K562 (cell line): Measurements from ENCODE around the gene ZNF629. TPM values are rescaled to one million over a fixed set of nuclear protein-coding genes. Genes with fewer than 3 reads are reported as not detected.

Experiments
- ATAC-seq: fragments of 200-7000 bp; cut with Tn5 transposase; 3 replicates; pipeline ENCODE4 v1.9.1; 2020; ENCODE audit warnings: moderate library complexity
- BruUV-seq: library from RNA; stranded (reverse); fragments of 400-500 nt; replicated peaks from 2 replicates; lab custom pipeline; 2021; lab: Mats Ljungman, UMichigan
- CTCF ChIA-PET: fragments of 300-600 bp; formaldehyde crosslinking; extraction: SDS; loops from one replicate; lab custom pipeline; 2021; ENCODE audit warnings: low intra/inter-chr PET ratio; lab: Yijun Ruan, JAX
- POLR2A ChIA-PET: fragments of 300-600, 350-650 bp; sonication (Branson Sonifier 250); formaldehyde crosslinking; extraction: SDS; loops from one replicate; lab custom pipeline; 2021; ENCODE audit warnings: antibody characterized with exemption, inconsistent platforms; lab: Yijun Ruan, JAX
- DNase-seq, 4 experiments: peaks; one replicate each; pipeline versions ENCODE4 v3.0.0 to v3.0.0-alpha.2; 2011 to 2018; ENCODE audit warnings: low spot score in 3 of 4, mixed read lengths in 3 of 4; ENCODE audit errors: extremely low read depth in 1 of 4
- FAIRE-seq: peaks from 2 replicates; lab custom pipeline; 2011; peaks lifted over from hg19 to GRCh38; lab: Jason Lieb, UNC
- H2AFZ ChIP-seq: 2 replicates; pipeline ENCODE4 v1.6.0; 2011; ENCODE audit warnings: low read depth, low read length, control low read depth, inconsistent platforms
- H3K27ac ChIP-seq: fragments of 200-600 bp; 3 replicates; pipeline ENCODE4 v1.8.0; 2011; ENCODE audit warnings: low read depth, mild to moderate bottlenecking, control low read depth, inconsistent platforms, low read length, moderate library complexity, mixed read lengths; ENCODE audit errors: extremely low read depth
- H3K27me3 ChIP-seq, 2 experiments: fragments of 300-600 bp in 1 of 2; 2 replicates in 1 of 2; 3 replicates in 1 of 2; pipeline versions ENCODE4 v1.6.0 to v1.8.0; 2011; ENCODE audit warnings: inconsistent platforms in 2 of 2, low read length in 2 of 2, mild to moderate bottlenecking in 1 of 2, mixed read lengths in 1 of 2, moderate library complexity in 1 of 2; ENCODE audit not compliant: control insufficient read depth in 2 of 2, insufficient read depth in 2 of 2
- H3K36me3 ChIP-seq: fragments of 300-600 bp; 3 replicates; pipeline ENCODE4 v1.8.0; 2011; ENCODE audit warnings: mild to moderate bottlenecking, low read length, inconsistent platforms; ENCODE audit not compliant: control insufficient read depth, insufficient read depth
- H3K4me1 ChIP-seq, 2 experiments: fragments of 200-600 bp in 1 of 2; replicated peaks in 1 of 2; 2 replicates in 1 of 2; 3 replicates in 1 of 2; pipeline versions ENCODE4 v1.5.1 to v1.8.0; 2011; ENCODE audit warnings: inconsistent platforms in 2 of 2, low read length in 2 of 2, mild to moderate bottlenecking in 1 of 2, mixed read lengths in 1 of 2, moderate library complexity in 1 of 2; ENCODE audit not compliant: control insufficient read depth in 2 of 2, insufficient read depth in 2 of 2
- H3K4me2 ChIP-seq: 2 replicates; pipeline ENCODE4 v1.6.1; 2011; ENCODE audit warnings: low read length, control low read depth, inconsistent platforms, mixed read lengths; ENCODE audit not compliant: insufficient read depth
- H3K4me3 ChIP-seq: fragments of 200-600 bp; sonication (generic), shearing (Covaris generic); 2 replicates; pipeline ENCODE4 v1.5.1; 2016; ENCODE audit warnings: control low read depth, inconsistent platforms
- H3K79me2 ChIP-seq: fragments of 200-600 bp; 3 replicates; pipeline ENCODE4 v1.8.0; 2011; ENCODE audit warnings: low read length, inconsistent platforms; ENCODE audit not compliant: control insufficient read depth, insufficient read depth
- H3K9ac ChIP-seq, 2 experiments: 2 replicates each; pipeline versions ENCODE4 v1.6.0 to v1.6.1; 2011; ENCODE audit warnings: low read depth in 2 of 2, low read length in 2 of 2, control low read depth in 1 of 2, inconsistent platforms in 1 of 2, mild to moderate bottlenecking in 1 of 2, mixed read lengths in 1 of 2; ENCODE audit not compliant: insufficient read depth in 1 of 2
- H3K9me1 ChIP-seq: one replicate; pipeline ENCODE4 v1.6.0; 2011; ENCODE audit warnings: inconsistent platforms, mild to moderate bottlenecking, low read length, moderate library complexity; ENCODE audit not compliant: control insufficient read depth, insufficient read depth
- H3K9me3 ChIP-seq: replicated peaks from 2 replicates; pipeline ENCODE4 v1.5.1; 2011; ENCODE audit warnings: low read depth, low read length, inconsistent platforms; ENCODE audit not compliant: control insufficient read depth, insufficient read depth
- H4K20me1 ChIP-seq: replicated peaks from 2 replicates; pipeline ENCODE4 v1.6.1; 2011; ENCODE audit warnings: low read length, inconsistent platforms, mixed read lengths; ENCODE audit not compliant: control insufficient read depth, insufficient read depth
- C11orf30 ChIP-seq: fragments of 450-650 bp; IDR thresholded peaks from 2 replicates; pipeline ENCODE4 v1.6.1; 2016; ENCODE audit warnings: low read depth, mild to moderate bottlenecking
- EP400 ChIP-seq: fragments of 450-650 bp; IDR thresholded peaks from 2 replicates; pipeline ENCODE4 v1.6.1; 2017; ENCODE audit warnings: antibody characterized with exemption, mild to moderate bottlenecking, moderate library complexity
- RBFOX2 ChIP-seq: fragments of 200-400 bp; formaldehyde crosslinking; IDR thresholded peaks from 2 replicates; pipeline ENCODE4 v1.6.1; 2017; ENCODE audit warnings: low read depth, mild to moderate bottlenecking, low read length, moderate library complexity
- SPI1 ChIP-seq: IDR thresholded peaks from 2 replicates; pipeline ENCODE4 v1.6.1; 2011; ENCODE audit warnings: low read depth, low read length, control low read depth, borderline replicate concordance
- YBX1 ChIP-seq: fragments of 450-650 bp; IDR thresholded peaks from 2 replicates; pipeline ENCODE4 v1.7.1; 2016; ENCODE audit warnings: mild to moderate bottlenecking
- ZNF232 ChIP-seq: sonication (generic); formaldehyde crosslinking; IDR thresholded peaks from 2 replicates; pipeline ENCODE4 v1.8.0; 2022; ENCODE audit warnings: mild to moderate bottlenecking, missing genetic modification reagents
- ZNF316 ChIP-seq: fragments of 450-650 bp; IDR thresholded peaks from 2 replicates; pipeline ENCODE4 v1.6.1; 2016
- WGBS: fragments of 100-300 bp; shearing (Covaris generic); methylation state at CpG from one replicate; pipeline ENCODE4 v1.1.6; 2016; ENCODE audit warnings: low coverage, mixed read lengths; ENCODE audit not compliant: insufficient coverage; ENCODE audit errors: missing lambda C conversion rate; 5-methylcytosine and 5-hydroxymethylcytosine counted together
- in situ Hi-C: fragments of 300-500 bp; cut with MboI; formaldehyde crosslinking; loops from 4 replicates; pipeline ENCODE4 v1.15.0; 2018; ENCODE audit warnings: inconsistent platforms, mixed read lengths
- intact Hi-C: fragments of 100-400 bp; cut with micrococcal nuclease; formaldehyde crosslinking; loops from 2 replicates; pipeline ENCODE4 v1.14.2; 2022
- polyA plus RNA-seq, 8 experiments: library from polyadenylated mRNA; depleted of rRNA in 4 of 8; stranded (reverse) in 5 of 8; unstranded in 3 of 8; fragments of >200 nt; fragmentation: Nextera tagmentation in 2 of 8; fragmentation: Illumina TruSeq in 1 of 8; extraction: Ambion mirVana in 2 of 8; extraction: Trizol in 1 of 8; gene quantifications; 2 replicates each; pipeline versions ENCODE4 v1.2.1 to v1.2.3, GENCODE V29; 2011 to 2014; ENCODE audit warnings: inconsistent platforms in 1 of 8, missing spikeins in 1 of 8
- total RNA-seq, 7 experiments: library from RNA; depleted of rRNA in 6 of 7; stranded (reverse); fragments of >200 nt in 6 of 7; fragmentation: Illumina TruSeq in 2 of 7; extraction: Trizol in 2 of 7; gene quantifications; 2 replicates each; pipeline versions ENCODE4 v1.2.1 to v1.2.3, GENCODE V29; 2011 to 2021; ENCODE audit warnings: low replicate concordance in 1 of 7

Gene ZNF629
- total and polyA plus RNA-seq, 9 of the 15 experiments (the other 6 are each of a cell fraction or from before 2014, with no cell fraction given) = 0.44 to 18.8 (median 7.4) TPM

DNA sequence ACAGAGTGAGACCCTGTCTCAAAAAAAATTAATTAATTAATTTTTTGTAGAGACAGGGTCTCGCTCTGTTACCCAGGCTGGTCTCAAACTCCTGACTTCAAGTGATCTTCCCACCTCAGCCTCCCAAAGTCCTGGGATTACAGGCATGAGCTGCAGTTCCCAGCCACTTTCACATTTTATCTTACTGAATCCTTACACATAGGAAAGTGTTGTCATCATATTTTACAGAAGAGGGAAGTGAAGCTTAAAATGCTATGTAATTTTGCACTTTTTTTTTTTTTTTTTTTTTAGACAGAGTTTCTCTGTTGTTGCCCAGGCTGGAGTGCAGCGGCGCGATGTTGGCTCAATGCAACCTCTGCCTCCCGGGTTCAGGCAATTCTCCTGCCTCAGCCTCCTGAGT, 21.1 kb upstream of the ZNF629 start:
- no peak overlapping the region for H2AFZ ChIP-seq
- TF ChIP-seq ZNF232 (CRISPR knock-in tag) (no peak), YBX1 (no peak), EP400 (peak; percentile 7; the same call in 1 of the 2 replicates), RBFOX2 (no peak), C11orf30 (peak; percentile 4; the same call in 1 of the 2 replicates), ZNF316 (0 out of 2 replicates have a peak, but pooled peaks have one; percentile 10), SPI1 (peak; percentile 24; the same call in 1 of the 2 replicates)
- no peaks in the 10 kb centered on the region for H3K9me3 ChIP-seq
- DNase-seq (no peak), ATAC-seq (no peak), FAIRE-seq (no peak)
- BruUV-seq = no TSS peak
- POLR2A ChIA-PET = interaction anchor here (0.6 to 1.5 kb wide), 6 partner anchors 8 to 120 kb away, joined by 3 to 6 read pairs (median 4); no protein-coding TSS in a partner anchor
- WGBS = 100% methylated on average over 1 of the region's 5 CpGs
- no peaks in the 10 kb centered on the region for H3K36me3 ChIP-seq
- intact Hi-C loops (loop anchor here (5.0 kb wide), 1 partner anchor 69 kb away; no protein-coding TSS in a partner anchor), in situ Hi-C loops (no loop called here)
- peaks cover 5% of the 10 kb centered on the region; the same call in 1 of the 3 replicates for H3K79me2 ChIP-seq
- H3K4me1 ChIP-seq = peaks cover 20 to 36% of the 10 kb centered on the region in 2 experiments
- CTCF ChIA-PET = no interaction called here
- H3K9ac ChIP-seq = no peak overlapping the region
- H4K20me1 ChIP-seq = no peaks in the 10 kb centered on the region
- no peak overlapping the region for H3K27ac ChIP-seq
- no peaks in the 10 kb centered on the region for H3K27me3 ChIP-seq
- H3K4me3 ChIP-seq = no peak overlapping the region
- no peak overlapping the region for H3K4me2 ChIP-seq
- H3K9me1 ChIP-seq = no peaks in the 10 kb centered on the region
